SHP77 treated with DMSO at 0.1 percent for 48 hours (cell line): ENCODE measurements around the gene EP300.
A peak's percentile ranks its signal among the peaks of the same experiment; 100 is the strongest.
"Not testable (repeated sequence)": the region's sequence is repeated elsewhere in the genome, so short reads cannot be mapped to it uniquely, and the experiment has no call there.

Source experiments
- DNase-seq: peaks from one replicate; lab custom pipeline; 2025; lab: John Stamatoyannopoulos, UW

The EP300 gene

DNA sequence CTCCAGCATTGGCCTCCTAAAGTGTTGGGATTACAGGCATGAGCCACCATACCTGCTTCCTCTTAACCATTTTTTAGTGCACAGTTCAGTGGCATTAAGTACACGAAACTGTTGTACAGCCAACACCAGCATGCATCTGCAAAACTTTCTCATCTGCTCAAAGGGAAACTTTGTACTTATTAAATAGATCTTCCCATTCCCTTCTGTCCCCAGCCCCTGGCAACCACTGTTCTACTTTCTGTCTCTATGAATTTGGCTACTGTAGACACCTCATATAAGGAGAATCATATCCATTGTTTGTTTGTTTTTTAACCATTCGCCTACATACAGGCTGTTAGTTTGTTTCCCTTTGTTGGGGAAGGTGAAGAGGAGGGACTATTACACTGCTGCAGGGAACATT lies 6.5 kb upstream of the EP300 start:
- no peak for DNase-seq

DNA sequence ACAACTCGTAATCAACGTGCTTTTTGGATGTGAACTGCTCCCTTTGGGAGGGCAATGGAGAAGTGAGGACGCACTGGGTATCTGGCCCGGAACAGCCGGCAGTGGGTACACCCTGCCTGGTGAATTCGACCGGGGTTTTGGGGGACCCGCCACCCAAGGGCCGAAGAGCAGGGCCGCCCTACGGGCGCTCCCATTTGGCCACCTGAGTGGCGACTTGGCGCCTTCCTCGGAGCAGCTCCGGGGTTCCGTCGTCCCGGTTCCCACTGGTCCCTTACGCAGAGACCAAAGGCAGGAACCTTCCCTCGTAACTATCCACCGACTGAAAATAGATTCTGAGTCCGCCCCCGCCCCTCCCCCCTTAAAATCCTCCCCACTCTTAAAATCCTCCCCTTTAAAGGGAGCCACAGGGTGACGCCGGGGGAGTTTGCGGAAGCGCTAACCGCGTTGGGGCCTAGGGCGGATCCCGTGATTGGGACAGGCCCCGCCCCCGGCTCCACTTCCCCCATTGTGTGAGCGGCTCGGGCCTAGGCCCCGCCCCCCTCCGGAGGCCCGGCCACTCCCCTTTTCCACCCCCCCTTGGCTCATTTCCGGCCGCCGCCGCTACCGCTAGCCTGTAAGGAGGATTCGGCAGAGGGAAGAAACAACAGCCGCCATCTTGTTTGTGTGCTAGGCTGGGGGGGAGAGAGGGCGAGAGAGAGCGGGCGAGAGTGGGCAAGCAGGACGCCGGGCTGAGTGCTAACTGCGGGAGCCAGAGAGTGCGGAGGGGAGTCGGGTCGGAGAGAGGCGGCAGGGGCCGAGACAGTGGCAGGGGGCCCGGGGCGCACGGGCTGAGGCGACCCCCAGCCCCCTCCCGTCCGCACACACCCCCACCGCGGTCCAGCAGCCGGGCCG lies 1.0 kb upstream of the EP300 start:
- peak; percentile 84 for DNase-seq

DNA sequence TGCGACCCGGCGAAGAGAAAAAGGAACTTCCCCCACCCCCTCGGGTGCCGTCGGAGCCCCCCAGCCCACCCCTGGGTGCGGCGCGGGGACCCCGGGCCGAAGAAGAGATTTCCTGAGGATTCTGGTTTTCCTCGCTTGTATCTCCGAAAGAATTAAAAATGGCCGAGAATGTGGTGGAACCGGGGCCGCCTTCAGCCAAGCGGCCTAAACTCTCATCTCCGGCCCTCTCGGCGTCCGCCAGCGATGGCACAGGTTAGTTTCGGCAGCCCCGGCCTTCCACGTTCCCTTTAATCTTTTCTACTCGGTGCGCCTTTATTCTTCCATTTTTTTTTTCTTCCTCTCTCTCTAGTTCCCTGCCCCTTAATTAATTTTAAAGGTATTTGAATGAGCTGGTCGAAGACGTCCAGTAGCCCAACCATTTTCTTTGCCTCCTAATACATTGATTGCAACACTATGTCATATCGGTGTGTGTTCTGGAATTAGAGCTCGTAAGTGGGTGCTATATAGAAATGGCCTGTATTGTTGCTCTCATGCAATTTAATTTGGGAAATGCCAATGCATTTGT lies 537 bp downstream of the EP300 start:
- DNase-seq = no peak

DNA sequence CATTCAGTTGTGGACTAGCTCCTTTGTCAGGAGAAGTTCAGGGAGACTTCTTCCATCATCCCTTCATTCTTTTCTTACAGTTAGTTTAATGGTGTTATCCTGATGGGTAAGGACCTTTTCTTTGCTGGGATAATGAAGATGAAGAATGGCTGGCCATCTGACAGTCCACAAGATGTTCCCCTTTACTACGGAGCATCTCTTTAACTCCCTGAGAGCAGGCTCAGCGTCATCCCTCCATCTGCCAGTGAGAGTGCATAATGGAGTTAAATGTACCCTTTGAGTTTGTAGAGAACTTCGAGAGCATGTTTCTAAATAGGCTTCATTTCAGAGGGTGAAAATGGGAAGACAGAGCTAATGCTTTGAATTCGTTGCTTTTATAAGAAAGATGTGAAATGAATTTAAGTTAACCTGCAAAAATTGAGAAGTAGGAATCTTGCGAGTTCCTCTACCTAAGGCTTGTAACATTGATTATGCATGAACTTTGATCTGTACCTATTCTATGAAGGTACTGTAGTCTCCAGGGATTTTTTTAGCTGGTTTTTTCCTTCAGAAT lies 1.7 kb downstream of the EP300 start:
- no peak for DNase-seq

DNA sequence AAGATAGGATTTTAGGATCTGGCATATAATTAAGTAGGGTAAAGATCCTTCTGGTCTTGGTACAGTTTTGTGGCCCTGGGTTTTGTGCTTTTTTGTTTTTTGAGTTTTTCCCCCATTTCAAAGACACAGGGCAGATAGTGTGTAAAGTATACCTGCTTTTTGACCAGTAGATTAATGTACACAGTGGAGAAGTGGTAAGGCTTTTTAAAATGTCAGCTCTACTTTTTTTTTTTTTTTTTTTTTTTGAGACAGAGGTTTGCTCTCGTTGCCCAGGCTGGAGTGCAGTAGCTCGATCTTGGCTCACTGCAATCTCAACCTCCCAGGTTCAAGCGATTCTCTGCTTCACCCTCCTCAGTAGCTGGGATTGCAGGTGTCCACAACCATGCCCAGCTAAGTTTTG lies 4.0 kb downstream of the EP300 start:
- DNase-seq = no peak

DNA sequence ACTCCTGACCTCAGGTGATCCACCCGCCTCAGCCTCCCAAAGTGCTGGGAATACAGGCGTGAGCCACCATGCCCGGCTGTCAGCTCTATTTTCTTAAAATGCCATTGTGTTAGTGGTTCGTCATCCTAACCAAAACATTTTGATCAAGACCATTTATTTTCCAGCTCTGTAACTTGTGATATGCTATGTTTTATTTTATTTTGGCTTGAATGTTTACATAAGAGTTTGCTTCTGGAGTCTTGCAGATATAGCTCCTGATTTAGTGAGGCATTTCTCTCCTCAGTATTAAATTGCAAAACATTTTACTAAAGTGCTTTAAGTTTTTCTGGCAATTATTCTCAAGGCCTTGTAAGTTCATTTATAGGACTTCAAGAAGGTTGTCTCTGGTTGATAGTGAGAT lies 4.4 kb downstream of the EP300 start:
- no peak for DNase-seq

DNA sequence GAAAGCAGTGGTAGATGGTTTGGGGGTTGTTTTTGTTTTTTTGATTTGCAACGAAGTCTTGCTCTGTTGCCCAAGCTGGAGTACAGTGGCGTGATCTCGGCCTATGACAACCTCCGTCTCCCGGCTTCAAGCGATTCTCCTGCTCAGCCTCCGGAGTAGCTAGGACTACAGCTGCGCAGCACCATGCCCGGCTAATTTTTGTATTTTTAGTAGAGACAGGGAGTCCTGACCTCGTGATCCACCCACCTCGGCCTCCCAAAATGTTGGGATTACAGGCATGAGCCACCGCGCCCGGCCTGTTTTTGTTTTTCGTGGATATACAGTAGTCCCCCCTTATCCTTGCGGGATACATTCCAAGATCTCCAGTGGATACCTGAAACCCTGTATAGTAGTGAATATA lies 6.6 kb downstream of the EP300 start:
- DNase-seq = no peak

DNA sequence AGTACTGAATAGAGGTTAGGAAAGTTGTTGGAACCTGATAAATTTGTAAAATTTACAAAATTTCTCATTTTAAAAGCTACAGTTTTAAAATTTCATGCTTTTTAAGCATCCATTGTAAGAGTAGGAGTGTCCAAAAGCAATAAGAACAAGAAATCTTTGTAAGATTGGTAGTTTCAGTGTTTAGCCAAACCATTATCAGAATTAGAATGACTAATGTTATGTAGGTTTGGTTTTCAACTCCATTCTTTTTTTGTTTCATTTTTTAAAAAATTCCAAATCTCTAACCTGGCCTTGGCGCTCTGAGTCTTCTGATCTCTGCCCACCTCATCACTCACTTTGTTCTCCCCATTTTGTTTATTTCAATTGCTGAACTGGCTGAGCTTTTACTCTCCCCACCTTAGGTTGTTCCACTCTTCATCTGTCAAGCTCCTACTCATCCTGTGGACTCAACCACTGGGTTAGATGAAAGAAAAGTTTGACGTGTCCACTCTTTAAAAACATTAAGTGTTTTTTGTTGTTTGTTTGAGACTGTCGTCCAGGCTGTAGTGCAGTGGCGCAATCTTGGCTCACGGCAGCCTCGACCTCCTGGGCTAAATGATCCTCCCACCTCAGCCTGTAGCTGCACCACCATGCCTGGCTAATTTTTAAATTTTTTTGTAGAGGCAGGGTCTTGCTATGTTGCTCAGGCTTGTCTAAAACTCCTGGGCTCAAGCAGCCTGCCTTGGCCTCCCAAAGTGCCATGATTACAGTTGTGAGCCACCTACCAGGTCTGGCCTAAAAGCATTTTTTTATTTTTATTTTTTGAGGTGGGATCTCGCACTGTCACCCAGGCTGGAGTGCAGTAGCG lies 14.0 kb downstream of the EP300 start:
- no peak for DNase-seq

DNA sequence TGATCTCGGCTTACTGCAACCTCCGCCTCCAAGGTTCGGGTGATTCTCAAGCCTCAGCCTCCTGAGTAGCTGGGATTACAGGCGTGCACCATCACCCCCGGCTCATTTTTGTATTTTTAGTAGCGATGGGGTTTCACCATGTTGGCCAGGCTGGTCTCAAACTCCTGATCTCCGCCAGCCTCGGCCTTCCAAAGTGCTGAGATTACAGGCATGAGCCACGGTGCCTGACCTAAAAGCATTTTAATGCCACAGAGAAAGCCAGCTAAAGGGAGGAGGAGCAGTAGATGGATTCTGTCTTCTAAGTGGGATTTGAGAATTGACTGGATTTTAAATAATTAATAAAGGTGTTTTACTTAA lies 14.6 kb downstream of the EP300 start:
- not testable (repeated sequence) for DNase-seq

DNA sequence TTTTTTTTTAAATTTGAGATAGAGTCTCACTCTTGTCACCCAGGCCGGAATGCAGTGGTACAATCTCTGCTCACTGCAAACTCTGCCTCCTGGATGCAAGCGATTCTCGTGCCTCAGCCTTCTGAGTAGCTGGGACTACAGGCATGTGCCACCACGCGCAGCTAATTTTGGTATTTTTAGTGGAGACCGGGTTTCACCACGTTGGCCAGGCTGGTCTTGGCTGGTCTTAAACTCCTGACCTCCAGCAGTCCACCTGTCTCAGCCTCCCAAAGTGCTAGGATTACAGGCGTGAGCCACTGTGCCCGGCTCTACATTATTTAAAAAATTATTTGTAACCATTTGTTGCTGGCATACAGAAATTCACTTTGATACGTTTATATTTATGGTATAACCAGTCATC lies 18.6 kb downstream of the EP300 start:
- no peak for DNase-seq

DNA sequence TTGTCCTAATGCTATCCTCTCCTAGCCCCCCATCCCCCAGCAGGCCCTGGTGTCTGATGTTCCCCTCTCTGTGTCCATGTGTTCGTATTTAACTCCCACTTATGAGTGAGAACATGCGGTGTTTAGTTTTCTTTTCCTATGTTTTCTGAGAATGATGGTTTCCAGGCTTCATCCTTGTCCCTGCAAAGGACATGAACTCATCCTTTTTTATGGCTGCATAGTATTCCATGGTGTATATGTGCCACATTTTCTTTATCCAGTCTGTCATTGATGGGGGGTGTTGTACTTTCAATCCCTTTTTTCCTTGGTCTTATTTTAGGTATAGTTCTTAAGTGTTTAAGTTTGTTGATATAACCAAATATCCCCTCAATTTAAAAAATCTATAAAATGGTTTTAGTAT lies 23.9 kb downstream of the EP300 start:
- DNase-seq = no peak

DNA sequence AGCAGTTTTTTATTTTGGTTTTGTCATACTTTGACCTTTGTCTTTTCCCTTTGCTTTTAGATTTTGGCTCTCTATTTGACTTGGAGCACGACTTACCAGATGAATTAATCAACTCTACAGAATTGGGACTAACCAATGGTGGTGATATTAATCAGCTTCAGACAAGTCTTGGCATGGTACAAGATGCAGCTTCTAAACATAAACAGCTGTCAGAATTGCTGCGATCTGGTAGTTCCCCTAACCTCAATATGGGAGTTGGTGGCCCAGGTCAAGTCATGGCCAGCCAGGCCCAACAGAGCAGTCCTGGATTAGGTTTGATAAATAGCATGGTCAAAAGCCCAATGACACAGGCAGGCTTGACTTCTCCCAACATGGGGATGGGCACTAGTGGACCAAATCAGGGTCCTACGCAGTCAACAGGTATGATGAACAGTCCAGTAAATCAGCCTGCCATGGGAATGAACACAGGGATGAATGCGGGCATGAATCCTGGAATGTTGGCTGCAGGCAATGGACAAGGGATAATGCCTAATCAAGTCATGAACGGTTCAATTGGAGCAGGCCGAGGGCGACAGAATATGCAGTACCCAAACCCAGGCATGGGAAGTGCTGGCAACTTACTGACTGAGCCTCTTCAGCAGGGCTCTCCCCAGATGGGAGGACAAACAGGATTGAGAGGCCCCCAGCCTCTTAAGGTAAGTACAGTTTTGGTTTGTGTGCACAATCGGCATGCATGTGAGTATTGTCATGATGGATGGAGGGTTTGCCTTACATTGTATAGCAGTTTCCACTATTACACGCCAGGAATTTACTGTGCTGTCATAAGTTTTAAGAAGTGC lies 25.0 kb downstream of the EP300 start:
- no peak for DNase-seq

DNA sequence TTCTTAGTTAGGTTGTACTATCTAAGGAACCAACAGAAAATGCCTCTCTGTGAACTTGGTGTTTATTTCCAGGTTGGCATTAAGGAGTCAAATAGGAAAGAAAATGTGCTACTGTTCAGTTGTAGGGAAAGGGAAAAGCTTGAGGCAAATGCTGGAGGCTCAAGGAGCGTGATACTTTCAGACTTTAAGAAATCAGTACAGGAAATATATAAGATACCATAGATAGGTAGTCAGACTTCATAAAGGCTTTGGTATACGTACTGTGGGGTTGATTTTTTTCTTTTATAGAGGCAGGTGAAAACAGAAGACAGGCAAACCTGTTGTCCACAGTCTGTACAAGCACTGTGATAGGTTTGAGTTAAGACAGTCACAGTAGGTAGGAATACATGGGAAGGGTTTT lies 30.8 kb downstream of the EP300 start:
- no peak for DNase-seq

DNA sequence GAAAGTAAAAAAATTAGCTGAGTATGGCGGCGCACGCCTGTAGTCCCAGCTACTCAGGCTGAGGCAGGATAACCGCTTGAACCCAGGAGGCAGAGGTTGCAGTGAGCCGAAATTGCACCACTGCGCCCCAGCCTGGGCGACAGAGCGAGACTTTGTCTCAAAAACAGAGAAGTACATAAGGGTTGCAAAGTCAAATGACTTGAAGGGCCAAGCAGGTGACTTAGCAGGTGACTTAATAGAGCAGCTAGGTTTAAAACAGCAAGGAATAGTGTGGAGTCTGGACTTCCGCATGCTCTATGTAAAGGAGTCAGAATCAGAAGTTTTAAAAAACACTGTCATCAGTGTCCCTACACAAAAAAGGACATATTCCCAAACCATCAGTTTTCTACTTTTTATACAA lies 31.7 kb downstream of the EP300 start:
- DNase-seq = no peak

DNA sequence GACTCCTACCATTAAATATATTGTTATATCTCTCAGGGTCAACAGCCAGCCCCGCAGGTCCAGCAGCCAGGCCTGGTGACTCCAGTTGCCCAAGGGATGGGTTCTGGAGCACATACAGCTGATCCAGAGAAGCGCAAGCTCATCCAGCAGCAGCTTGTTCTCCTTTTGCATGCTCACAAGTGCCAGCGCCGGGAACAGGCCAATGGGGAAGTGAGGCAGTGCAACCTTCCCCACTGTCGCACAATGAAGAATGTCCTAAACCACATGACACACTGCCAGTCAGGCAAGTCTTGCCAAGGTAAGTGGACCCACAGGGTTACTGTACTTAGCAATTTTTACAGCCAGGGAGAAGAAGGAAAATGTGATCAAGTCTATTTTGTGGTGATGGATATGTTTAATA lies 35.1 kb downstream of the EP300 start:
- no peak for DNase-seq

DNA sequence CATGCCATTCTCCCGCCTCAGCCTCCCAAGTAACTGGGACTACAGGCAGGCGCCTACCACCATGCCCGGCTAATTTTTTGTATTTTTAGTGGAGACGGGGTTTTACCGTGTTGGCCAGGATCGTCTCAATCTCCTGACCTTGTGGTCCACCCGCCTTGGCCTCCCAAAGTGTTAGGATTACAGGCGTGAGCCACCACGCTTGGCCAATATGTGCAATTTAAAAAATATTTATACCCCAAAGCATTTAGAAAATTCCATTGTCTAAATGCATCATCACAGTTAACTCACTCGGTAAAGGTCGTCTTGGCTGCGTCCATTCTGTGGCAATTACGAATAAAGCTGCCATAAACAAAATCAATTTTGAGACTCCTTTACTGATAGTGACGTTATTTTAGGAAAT lies 36.2 kb downstream of the EP300 start:
- DNase-seq = no peak

DNA sequence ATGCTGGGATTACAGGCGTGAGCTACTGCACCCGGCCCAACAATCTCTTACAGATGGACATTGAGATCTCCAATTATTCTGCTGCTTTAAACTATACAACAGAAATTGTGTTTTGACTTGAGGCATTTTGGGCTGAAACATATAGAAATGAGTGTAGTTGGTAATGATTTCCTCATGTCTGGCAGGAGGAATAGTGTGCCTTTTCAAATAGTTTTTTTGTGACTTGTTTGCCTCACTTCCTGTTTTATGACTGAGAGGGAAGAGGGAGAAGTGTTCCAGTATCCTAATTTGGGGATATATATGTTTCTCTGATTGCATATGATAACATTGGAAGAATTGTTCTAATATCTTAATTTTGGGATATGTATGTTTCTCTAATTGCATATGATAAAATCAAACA lies 40.2 kb downstream of the EP300 start:
- no peak for DNase-seq

DNA sequence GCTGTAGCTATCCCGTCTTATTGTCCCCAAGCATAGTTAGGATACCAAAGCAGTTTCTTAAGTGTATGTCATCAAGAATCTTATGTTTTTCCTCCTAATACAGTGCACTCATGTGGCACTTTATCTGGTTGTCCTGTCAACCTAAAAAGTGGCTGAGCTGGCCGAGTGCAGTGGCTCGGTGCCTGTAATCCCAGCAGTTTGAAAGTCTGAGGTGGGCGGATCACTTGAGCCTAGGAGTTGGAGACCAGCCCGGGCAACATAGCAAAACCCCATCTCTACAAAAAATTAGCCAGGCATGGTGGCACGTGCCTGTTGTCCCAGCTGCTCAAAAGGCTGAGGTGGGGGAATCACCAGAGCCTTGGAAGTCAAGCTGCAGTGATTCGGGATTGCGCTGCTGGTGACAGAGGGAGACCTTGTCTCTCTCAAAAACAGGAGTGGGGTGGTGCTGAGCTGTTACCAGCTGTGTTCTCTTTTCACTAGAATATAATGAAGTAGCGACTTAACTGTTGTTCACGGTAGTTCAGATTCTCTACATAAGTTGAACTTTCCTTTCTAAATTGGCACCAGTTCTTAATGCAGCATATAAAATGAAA lies 48.1 kb downstream of the EP300 start:
- DNase-seq = no peak

DNA sequence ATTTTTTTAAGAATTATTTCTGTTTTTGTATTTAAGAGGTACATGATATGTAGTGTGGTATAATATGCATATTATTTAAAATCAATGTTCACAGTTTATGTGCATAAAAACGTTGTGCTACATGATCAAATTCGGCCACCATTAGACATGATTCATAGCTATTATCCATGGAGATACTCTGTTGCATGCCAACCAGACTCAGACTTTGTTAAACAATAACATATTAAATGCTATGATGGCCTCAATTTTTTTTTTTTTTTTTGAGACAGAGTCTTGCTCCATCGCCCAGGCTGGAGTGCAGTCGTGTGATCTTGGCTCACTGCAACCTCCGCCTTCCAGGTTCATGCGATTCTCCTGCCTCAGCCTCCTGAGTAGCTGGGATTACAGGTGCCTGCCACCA lies 53.5 kb downstream of the EP300 start:
- not testable (repeated sequence) for DNase-seq

DNA sequence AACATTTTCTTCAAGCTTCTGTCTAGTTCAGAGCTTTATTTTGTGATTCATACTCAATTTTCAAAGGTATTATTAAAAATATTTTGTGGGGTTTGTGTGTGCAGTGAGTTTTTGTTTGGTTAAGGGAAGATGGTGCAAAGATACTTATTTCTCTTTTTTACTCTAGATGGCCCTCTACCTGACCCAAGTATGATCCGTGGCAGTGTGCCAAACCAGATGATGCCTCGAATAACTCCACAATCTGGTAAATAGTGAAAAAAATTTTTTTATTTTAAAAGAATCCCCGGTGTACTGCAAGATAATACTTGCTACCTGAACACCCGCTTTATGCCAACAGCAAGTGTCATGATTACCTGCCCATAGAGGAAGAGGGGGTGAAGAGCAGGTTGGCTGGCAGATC lies 54.2 kb downstream of the EP300 start:
- DNase-seq = no peak

DNA sequence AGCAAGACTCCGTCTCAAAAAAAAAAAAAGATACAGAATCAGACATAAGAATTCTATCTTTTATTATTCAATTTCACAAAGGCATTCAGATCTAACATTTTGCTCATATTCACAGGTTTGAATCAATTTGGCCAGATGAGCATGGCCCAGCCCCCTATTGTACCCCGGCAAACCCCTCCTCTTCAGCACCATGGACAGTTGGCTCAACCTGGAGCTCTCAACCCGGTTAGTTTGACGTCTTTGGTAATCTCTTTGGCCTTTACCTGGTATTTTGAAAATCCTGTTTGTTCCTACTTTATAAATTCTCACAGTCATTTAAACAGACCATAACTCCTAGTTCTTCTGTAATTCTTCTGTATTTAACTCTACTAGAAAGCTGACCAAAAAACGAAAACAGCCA lies 55.3 kb downstream of the EP300 start:
- no peak for DNase-seq
